DOHH2 (cell line): Measurements from ENCODE around the gene PPP1R15B.

Experiments
- H3F3A ChIP-seq: fragments of 200-600 bp; sonication (generic), shearing (Covaris generic); 2 replicates; pipeline ENCODE4 v1.6.0; 2016; ENCODE audit warnings: antibody characterized with exemption, mild to moderate bottlenecking; ENCODE audit not compliant: control insufficient read depth, insufficient read depth
- H3K27ac ChIP-seq: fragments of 200-600 bp; sonication (generic); 2 replicates; pipeline ENCODE4 v1.5.1; 2014; ENCODE audit warnings: low read depth, mild to moderate bottlenecking, low read length, moderate library complexity
- H3K27me3 ChIP-seq: fragments of 200-600 bp; sonication (generic); 2 replicates; pipeline ENCODE4 v1.6.1; 2014; ENCODE audit warnings: mild to moderate bottlenecking, low read length, mixed read lengths; ENCODE audit not compliant: control insufficient read depth
- H3K36me3 ChIP-seq: fragments of 200-600 bp; sonication (generic); 2 replicates; pipeline ENCODE4 v1.6.1; 2014; ENCODE audit warnings: mild to moderate bottlenecking, low read length, moderate library complexity, mixed read lengths; ENCODE audit not compliant: control insufficient read depth
- H3K4me1 ChIP-seq: fragments of 200-600 bp; sonication (generic); 2 replicates; pipeline ENCODE4 v1.6.1; 2014; ENCODE audit warnings: mild to moderate bottlenecking, low read length, mixed read lengths; ENCODE audit not compliant: control insufficient read depth
- H3K4me2 ChIP-seq: fragments of 200-600 bp; sonication (generic); 2 replicates; pipeline ENCODE4 v1.6.0; 2014; ENCODE audit warnings: mild to moderate bottlenecking, low read length, moderate library complexity
- H3K4me3 ChIP-seq: fragments of 200-600 bp; sonication (generic); 2 replicates; pipeline ENCODE4 v1.5.1; 2014; ENCODE audit warnings: mild to moderate bottlenecking, low read length, mixed read lengths
- H3K79me2 ChIP-seq: fragments of 200-600 bp; sonication (generic); 2 replicates; pipeline ENCODE4 v1.6.1; 2014; ENCODE audit warnings: mild to moderate bottlenecking, low read length, mixed read lengths; ENCODE audit not compliant: control insufficient read depth
- H3K9me2 ChIP-seq: fragments of 200-600 bp; sonication (generic); replicated peaks from 2 replicates; pipeline ENCODE4 v1.6.1; 2014; ENCODE audit warnings: mild to moderate bottlenecking, low read length, mixed read lengths; ENCODE audit not compliant: control insufficient read depth
- H3K9me3 ChIP-seq: fragments of 200-600 bp; sonication (generic); 2 replicates; pipeline ENCODE4 v1.6.1; 2014; ENCODE audit warnings: antibody characterized with exemption, low read length, mixed read lengths; ENCODE audit not compliant: control insufficient read depth, insufficient read depth
- H4K20me1 ChIP-seq: fragments of 200-600 bp; sonication (generic); 2 replicates; pipeline ENCODE4 v1.6.0; 2014; ENCODE audit warnings: low read depth, mild to moderate bottlenecking, antibody characterized with exemption, low read length, moderate library complexity; ENCODE audit not compliant: control insufficient read depth, insufficient read depth
- EZH2phosphoT487 ChIP-seq: fragments of 200-600 bp; sonication (generic); IDR thresholded peaks from 2 replicates; pipeline ENCODE4 v1.6.1; 2017; ENCODE audit warnings: borderline replicate concordance, mild to moderate bottlenecking, antibody characterized with exemption, low read length, moderate library complexity, mixed read lengths
- TF ChIP-seq, protein P1 (sequence below): fragments of 200-600 bp; sonication (generic); IDR thresholded peaks from one replicate; pipeline ENCODE4 v1.5.1; 2014; ENCODE audit warnings: antibody characterized with exemption, mild to moderate bottlenecking, low read depth, low read length; ENCODE audit not compliant: poor library complexity, severe bottlenecking

The PPP1R15B gene

DNA sequence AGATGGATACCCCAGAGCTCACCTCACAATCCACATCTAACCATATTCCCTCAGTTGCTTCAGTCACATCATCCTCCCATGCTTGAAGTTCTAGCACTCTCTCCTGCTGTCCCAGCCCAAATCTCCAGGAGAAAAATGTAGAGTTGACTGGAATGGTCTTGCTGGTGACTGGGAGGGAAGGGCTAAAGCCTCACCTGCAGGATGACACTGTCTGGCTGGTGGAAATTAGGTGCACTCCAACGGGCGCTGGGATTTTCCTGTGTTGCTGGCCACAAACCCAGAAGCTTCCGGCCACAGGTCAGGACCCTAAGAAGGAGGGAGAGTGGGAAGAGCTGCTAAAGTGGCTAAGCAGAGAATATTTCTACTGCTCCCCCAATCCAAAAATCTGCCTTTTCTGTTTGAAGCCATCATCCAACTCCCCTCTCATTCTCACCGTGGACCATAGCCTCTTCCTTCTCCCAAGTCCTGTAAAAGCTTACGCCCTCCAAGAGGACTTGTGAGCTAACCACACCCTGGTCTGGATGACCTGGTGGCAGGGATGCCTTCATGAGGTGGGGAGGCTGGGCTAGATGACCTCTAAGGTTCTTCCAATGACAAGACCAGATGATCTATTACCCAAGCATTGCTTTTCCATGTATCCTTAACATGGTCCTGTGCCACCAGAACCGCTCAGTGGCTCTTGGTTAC lies 37.5 kb upstream of the PPP1R15B start:
- Histone ChIP-seq H4K20me1 (no peaks in the 10 kb centered on the region), H3K36me3 (no peaks in the 10 kb centered on the region), H3K4me1 (peaks cover 19% of the 10 kb centered on the region), H3K79me2 (no peaks in the 10 kb centered on the region), H3K27me3 (no peaks in the 10 kb centered on the region), H3K4me3 (no peak overlapping the region), H3K9me3 (no peaks in the 10 kb centered on the region), H3F3A (no peaks in the 10 kb centered on the region), H3K27ac (no peak overlapping the region), H3K9me2 (no peaks in the 10 kb centered on the region), H3K4me2 (no peak overlapping the region)
- TF ChIP-seq EZH2phosphoT487: no peak
- TF ChIP-seq, protein P1, sequence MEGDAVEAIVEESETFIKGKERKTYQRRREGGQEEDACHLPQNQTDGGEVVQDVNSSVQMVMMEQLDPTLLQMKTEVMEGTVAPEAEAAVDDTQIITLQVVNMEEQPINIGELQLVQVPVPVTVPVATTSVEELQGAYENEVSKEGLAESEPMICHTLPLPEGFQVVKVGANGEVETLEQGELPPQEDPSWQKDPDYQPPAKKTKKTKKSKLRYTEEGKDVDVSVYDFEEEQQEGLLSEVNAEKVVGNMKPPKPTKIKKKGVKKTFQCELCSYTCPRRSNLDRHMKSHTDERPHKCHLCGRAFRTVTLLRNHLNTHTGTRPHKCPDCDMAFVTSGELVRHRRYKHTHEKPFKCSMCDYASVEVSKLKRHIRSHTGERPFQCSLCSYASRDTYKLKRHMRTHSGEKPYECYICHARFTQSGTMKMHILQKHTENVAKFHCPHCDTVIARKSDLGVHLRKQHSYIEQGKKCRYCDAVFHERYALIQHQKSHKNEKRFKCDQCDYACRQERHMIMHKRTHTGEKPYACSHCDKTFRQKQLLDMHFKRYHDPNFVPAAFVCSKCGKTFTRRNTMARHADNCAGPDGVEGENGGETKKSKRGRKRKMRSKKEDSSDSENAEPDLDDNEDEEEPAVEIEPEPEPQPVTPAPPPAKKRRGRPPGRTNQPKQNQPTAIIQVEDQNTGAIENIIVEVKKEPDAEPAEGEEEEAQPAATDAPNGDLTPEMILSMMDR: no peak

- 0 out of 2 replicates have a peak, but pooled peaks cover under 1% of the 10 kb centered on the region for H3K36me3 ChIP-seq
- H3K9me3 ChIP-seq: no peaks in the 10 kb centered on the region
- H4K20me1 ChIP-seq: no peaks in the 10 kb centered on the region
- no peaks in the 10 kb centered on the region for H3K9me2 ChIP-seq
- no peak overlapping the region for H3K27ac ChIP-seq
- no peaks in the 10 kb centered on the region for H3F3A ChIP-seq
- TF ChIP-seq EZH2phosphoT487: no peak
- TF ChIP-seq, protein P1: no peak
- H3K4me3 ChIP-seq: no peak overlapping the region
- no peaks in the 10 kb centered on the region for H3K27me3 ChIP-seq
- H3K4me1 ChIP-seq: peaks cover 19% of the 10 kb centered on the region
- no peak overlapping the region for H3K4me2 ChIP-seq
- no peaks in the 10 kb centered on the region for H3K79me2 ChIP-seq
These were observed 36.8 kb upstream of the PPP1R15B start for GRCh38 chr1:204448344-204448964.

- no peak overlapping the region for H3K27ac ChIP-seq
- peaks cover 13% of the 10 kb centered on the region for H3K4me1 ChIP-seq
- no peaks in the 10 kb centered on the region for H3K9me3 ChIP-seq
- H3F3A ChIP-seq: no peaks in the 10 kb centered on the region
- no peaks in the 10 kb centered on the region for H3K9me2 ChIP-seq
- peaks cover 5% of the 10 kb centered on the region; the same call in 1 of the 2 replicates for H3K36me3 ChIP-seq
- H3K4me3 ChIP-seq: no peak overlapping the region
- H4K20me1 ChIP-seq: no peaks in the 10 kb centered on the region
- TF ChIP-seq, protein P1: no peak
- TF ChIP-seq EZH2phosphoT487: no peak
- H3K79me2 ChIP-seq: no peaks in the 10 kb centered on the region
- no peak overlapping the region for H3K4me2 ChIP-seq
- H3K27me3 ChIP-seq: no peaks in the 10 kb centered on the region
These were observed 36.1 kb upstream of the PPP1R15B start for GRCh38 chr1:204447736-204448135.
